ENCODE data around the gene GALNS. TPM values are rescaled to one million over a fixed set of nuclear protein-coding genes. Genes with fewer than 3 reads are reported as not detected.

Gene GALNS
- total and polyA plus RNA-seq, 2 donors (not counting 1 experiment from before 2014, with no cell fraction given) = 10.6 to 29.6 TPM

DNA sequence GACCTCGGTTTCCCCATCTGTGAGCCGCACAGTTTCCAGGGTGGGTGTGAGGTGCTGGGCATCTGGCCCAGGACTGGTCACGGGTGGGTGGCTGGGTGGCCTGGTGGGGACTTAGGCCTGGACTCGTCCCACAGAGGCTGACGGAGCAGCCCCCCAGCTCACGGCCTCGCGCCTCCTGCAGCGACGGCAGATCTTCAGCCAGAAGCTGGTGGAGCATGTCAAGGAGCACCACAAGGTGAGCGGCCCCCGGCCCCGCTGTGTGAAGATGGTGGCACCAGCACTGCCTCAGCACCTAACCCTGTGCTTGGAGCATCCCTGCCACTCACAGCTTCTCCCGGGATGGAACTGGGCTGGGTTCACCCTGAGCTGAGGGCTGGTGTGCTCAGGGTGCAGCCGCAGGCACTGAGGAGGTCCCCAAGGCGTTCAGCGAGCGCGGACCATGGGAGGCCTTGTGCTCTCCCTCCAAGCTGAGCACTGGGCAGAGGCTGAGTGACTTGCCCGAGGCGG lies 50.8 kb downstream of the GALNS start:
- Histone ChIP-seq H3K27me3 (ENCODE audit: control insufficient read depth, insufficient read depth, low read length) (no peaks in the 10 kb centered on the region), H3K4me1 (ENCODE audit: control insufficient read depth, extremely low read depth, insufficient read depth, low read length) (peaks cover 20% of the 10 kb centered on the region), H3K4me3 (replicated peaks in 1 of 4; ENCODE audit: control extremely low read depth in 1 of 4, insufficient read depth in 1 of 4, low read depth in 3 of 4, low read length in 4 of 4) (no peak overlapping the region), H3K9me3 (ENCODE audit: control insufficient read depth, insufficient read depth, low read depth, low read length) (no peaks in the 10 kb centered on the region), H3K9ac (ENCODE audit: insufficient read depth, low read length) (no peak overlapping the region), H3K36me3 (ENCODE audit: control insufficient read depth, insufficient read depth, low read length) (peaks cover 25% of the 10 kb centered on the region), H4K20me1 (ENCODE audit: control insufficient read depth, extremely low read depth, insufficient read depth, low read length) (no peaks in the 10 kb centered on the region), H3K27ac (ENCODE audit: insufficient read depth, low read length) (no peak overlapping the region), H2AFZ (ENCODE audit: low read length) (no peak overlapping the region), H3K79me2 (ENCODE audit: control insufficient read depth, insufficient read depth, low read length) (peaks cover 36% of the 10 kb centered on the region), H3K4me2 (ENCODE audit: extremely low read depth, insufficient read depth, low read length) (no peak overlapping the region)
- TF ChIP-seq, protein P1, sequence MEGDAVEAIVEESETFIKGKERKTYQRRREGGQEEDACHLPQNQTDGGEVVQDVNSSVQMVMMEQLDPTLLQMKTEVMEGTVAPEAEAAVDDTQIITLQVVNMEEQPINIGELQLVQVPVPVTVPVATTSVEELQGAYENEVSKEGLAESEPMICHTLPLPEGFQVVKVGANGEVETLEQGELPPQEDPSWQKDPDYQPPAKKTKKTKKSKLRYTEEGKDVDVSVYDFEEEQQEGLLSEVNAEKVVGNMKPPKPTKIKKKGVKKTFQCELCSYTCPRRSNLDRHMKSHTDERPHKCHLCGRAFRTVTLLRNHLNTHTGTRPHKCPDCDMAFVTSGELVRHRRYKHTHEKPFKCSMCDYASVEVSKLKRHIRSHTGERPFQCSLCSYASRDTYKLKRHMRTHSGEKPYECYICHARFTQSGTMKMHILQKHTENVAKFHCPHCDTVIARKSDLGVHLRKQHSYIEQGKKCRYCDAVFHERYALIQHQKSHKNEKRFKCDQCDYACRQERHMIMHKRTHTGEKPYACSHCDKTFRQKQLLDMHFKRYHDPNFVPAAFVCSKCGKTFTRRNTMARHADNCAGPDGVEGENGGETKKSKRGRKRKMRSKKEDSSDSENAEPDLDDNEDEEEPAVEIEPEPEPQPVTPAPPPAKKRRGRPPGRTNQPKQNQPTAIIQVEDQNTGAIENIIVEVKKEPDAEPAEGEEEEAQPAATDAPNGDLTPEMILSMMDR (conservative IDR thresholded peaks at IDR 0.05 in 1 of 2, IDR thresholded peaks at IDR 0.05 in 1 of 2; ENCODE audit: low read depth in 1 of 2, low read length in 2 of 2) = no peak
- DNase-seq (ENCODE audit: low read depth in 2 of 2) = no peak

DNA sequence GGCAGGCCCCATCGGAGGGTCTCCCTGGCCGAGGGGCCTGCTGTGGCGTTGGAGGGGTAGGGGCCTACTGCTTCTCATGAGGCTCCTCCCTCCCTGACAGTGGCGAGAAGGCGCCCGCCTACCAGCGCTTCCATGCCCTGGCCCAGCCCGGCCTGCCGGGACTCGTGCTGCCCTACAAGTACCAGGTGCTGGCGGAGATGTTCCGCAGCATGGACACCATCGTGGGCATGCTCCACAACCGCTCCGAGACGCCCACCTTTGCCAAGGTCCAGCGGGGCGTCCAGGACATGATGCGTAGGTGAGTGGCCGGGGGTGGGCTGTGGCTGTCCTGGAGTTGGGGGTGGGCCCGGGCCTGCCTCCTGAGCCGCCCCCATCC lies 51.4 kb downstream of the GALNS start:
- peaks cover 15% of the 10 kb centered on the region for H3K4me1 ChIP-seq (ENCODE audit: control insufficient read depth, extremely low read depth, insufficient read depth, low read length)

DNA sequence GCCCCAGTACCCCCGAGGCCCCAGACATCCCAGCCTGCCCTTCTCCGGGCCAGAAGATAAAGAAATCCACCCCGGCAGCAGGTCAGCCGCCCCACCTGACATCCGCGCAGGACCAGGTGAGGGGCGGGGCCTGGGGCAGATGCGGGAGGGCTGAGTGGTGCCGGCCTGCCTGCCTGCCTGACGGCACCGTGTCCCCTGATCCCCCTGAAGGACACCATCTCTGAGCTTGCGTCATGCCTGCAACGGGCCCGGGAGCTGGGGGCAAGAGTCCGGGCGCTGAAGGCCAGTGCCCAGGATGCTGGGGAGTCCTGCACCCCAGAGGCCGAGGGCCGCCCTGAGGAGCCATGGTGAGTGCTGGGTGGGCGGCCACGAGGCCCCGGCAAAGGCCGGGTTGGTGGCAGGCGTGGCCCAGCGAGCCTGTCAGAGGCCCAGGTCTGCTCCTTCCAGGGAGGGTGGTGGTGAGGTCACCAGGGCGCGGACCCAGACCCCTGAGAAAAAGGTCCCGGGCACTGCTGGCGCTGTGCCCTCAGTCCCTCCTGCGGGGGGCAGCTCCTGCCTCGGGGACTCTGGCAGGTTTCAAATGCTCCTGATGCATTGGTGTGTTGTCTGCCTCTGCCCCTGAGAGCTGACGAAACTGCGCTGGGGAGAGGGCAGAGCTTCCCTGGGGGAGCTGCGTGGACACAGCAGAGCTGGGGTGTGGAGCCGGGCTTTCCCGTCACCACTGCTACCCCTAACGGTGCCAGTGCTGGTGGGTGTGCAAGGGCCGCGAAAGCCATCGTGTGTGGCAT lies 52.0 kb downstream of the GALNS start:
- Histone ChIP-seq H4K20me1 (ENCODE audit: control insufficient read depth, extremely low read depth, insufficient read depth, low read length) (no peaks in the 10 kb centered on the region), H3K4me3 (replicated peaks in 1 of 4; ENCODE audit: control extremely low read depth in 1 of 4, insufficient read depth in 1 of 4, low read depth in 3 of 4, low read length in 4 of 4) (peak overlapping the region; percentile 54 to 67 (median 62)), H3K36me3 (ENCODE audit: control insufficient read depth, insufficient read depth, low read length) (peaks cover 21% of the 10 kb centered on the region), H3K9ac (ENCODE audit: insufficient read depth, low read length) (peak overlapping the region; percentile 65), H3K4me1 (ENCODE audit: control insufficient read depth, extremely low read depth, insufficient read depth, low read length) (peaks cover 12% of the 10 kb centered on the region), H2AFZ (ENCODE audit: low read length) (no peak overlapping the region), H3K27ac (ENCODE audit: insufficient read depth, low read length) (peak overlapping the region; percentile 57), H3K27me3 (ENCODE audit: control insufficient read depth, insufficient read depth, low read length) (no peaks in the 10 kb centered on the region), H3K79me2 (ENCODE audit: control insufficient read depth, insufficient read depth, low read length) (peaks cover 26% of the 10 kb centered on the region), H3K4me2 (ENCODE audit: extremely low read depth, insufficient read depth, low read length) (peak overlapping the region; percentile 94), H3K9me3 (ENCODE audit: control insufficient read depth, insufficient read depth, low read depth, low read length) (no peaks in the 10 kb centered on the region)
- TF ChIP-seq, protein P1 (conservative IDR thresholded peaks at IDR 0.05 in 1 of 2, IDR thresholded peaks at IDR 0.05 in 1 of 2; ENCODE audit: low read depth in 1 of 2, low read length in 2 of 2) = no peak
- no peak for TF ChIP-seq EZH2 (IDR thresholded peaks at IDR 0.05; ENCODE audit: low read length, missing control alignments)
- no peak for DNase-seq (ENCODE audit: low read depth in 2 of 2)

More for the DNA sequence above, 51.4 kb downstream of the GALNS start:
- Histone ChIP-seq H3K27ac (ENCODE audit: insufficient read depth, low read length) (no peak overlapping the region), H3K4me3 (replicated peaks in 1 of 4; ENCODE audit: control extremely low read depth in 1 of 4, insufficient read depth in 1 of 4, low read depth in 3 of 4, low read length in 4 of 4) (peak overlapping the region in 1 of 4 experiments; percentile 62), H3K27me3 (ENCODE audit: control insufficient read depth, insufficient read depth, low read length) (no peaks in the 10 kb centered on the region), H3K9me3 (ENCODE audit: control insufficient read depth, insufficient read depth, low read depth, low read length) (no peaks in the 10 kb centered on the region), H2AFZ (ENCODE audit: low read length) (no peak overlapping the region), H3K79me2 (ENCODE audit: control insufficient read depth, insufficient read depth, low read length) (peaks cover 32% of the 10 kb centered on the region), H4K20me1 (ENCODE audit: control insufficient read depth, extremely low read depth, insufficient read depth, low read length) (no peaks in the 10 kb centered on the region), H3K9ac (ENCODE audit: insufficient read depth, low read length) (no peak overlapping the region), H3K36me3 (ENCODE audit: control insufficient read depth, insufficient read depth, low read length) (peaks cover 25% of the 10 kb centered on the region), H3K4me2 (ENCODE audit: extremely low read depth, insufficient read depth, low read length) (peak overlapping the region; percentile 27)
- no peak for DNase-seq (ENCODE audit: low read depth in 2 of 2)
- TF ChIP-seq EZH2 (IDR thresholded peaks at IDR 0.05; ENCODE audit: low read length, missing control alignments) = no peak
- TF ChIP-seq, protein P1 (conservative IDR thresholded peaks at IDR 0.05 in 1 of 2, IDR thresholded peaks at IDR 0.05 in 1 of 2; ENCODE audit: low read depth in 1 of 2, low read length in 2 of 2) = no peak
